Esophagus muscularis mucosa (tissue), 4 donors: Measurements from ENCODE around the gene ALG1. TPM values are rescaled to one million over a fixed set of nuclear protein-coding genes. Genes with fewer than 3 reads are reported as not detected.

ENCODE experiments used
- DNase-seq: peaks from one replicate; pipeline ENCODE4 v3.0.0-alpha.2; 2017; ENCODE audit errors: extremely low spot score
- H3K27ac ChIP-seq, 4 donors: fragments of 200-600 bp; sonication (generic); replicated peaks in 1 of 4; 1 replicate in 3 of 4; 2 replicates in 1 of 4; pipeline ENCODE4 v1.5.1; 2016 to 2019; ENCODE audit warnings: mild to moderate bottlenecking in 1 of 4
- H3K27me3 ChIP-seq, 4 donors: fragments of 200-600 bp; sonication (generic); one replicate each; pipeline versions ENCODE4 v1.5.1 to v1.6.0; 2016 to 2019
- H3K36me3 ChIP-seq, 4 donors: fragments of 200-600 bp; sonication (generic); one replicate each; pipeline ENCODE4 v1.5.1; 2016 to 2019
- H3K4me1 ChIP-seq, 4 donors: fragments of 200-600 bp; sonication (generic); one replicate each; pipeline ENCODE4 v1.5.1; 2016 to 2019
- H3K4me3 ChIP-seq, 4 donors: fragments of 200-600 bp; sonication (generic); 1 replicate in 2 of 4; 2 replicates in 2 of 4; pipeline ENCODE4 v1.5.1; 2016 to 2019; ENCODE audit warnings: mild to moderate bottlenecking in 4 of 4, moderate library complexity in 1 of 4
- H3K9me3 ChIP-seq, 4 donors: fragments of 200-600 bp; sonication (generic); 1 replicate in 3 of 4; 2 replicates in 1 of 4; pipeline ENCODE4 v1.5.1; 2016 to 2019
- EP300 ChIP-seq: sonication (generic); formaldehyde crosslinking; IDR thresholded peaks from one replicate; pipeline ENCODE4 v1.6.1; 2017; ENCODE audit warnings: antibody characterized with exemption
- POLR2A ChIP-seq: fragments of 450-650 bp; IDR thresholded peaks from one replicate; pipeline ENCODE4 v1.6.1; 2017; ENCODE audit warnings: antibody characterized with exemption, moderate library complexity, mild to moderate bottlenecking, low read depth
- POLR2AphosphoS5 ChIP-seq, 2 donors: sonication (generic); formaldehyde crosslinking; IDR thresholded peaks; one replicate each; pipeline ENCODE4 v1.6.1; 2017; ENCODE audit warnings: antibody characterized with exemption in 2 of 2
- WGBS: methylation state at CpG from one replicate; pipeline ENCODE4 v1.1.5; 2018; 5-methylcytosine and 5-hydroxymethylcytosine counted together
- intact Hi-C: fragments of 100-400 bp; cut with DNase I; formaldehyde crosslinking; loops from one replicate; pipeline ENCODE4 v1.15.1; 2023
- total RNA-seq, 4 donors: library from RNA; depleted of rRNA; stranded (reverse); fragments of >200 nt; gene quantifications; one replicate each; pipeline versions ENCODE4 v1.1.0 to v1.2.1, GENCODE V29; 2016
- TF ChIP-seq, protein P1 (sequence below), 3 experiments: fragments of 200-600 bp in 2 of 3; fragments of 450-650 bp in 1 of 3; sonication (generic) in 2 of 3; IDR thresholded peaks; one replicate each; pipeline ENCODE4 v1.5.1; 2017 to 2019; ENCODE audit warnings: antibody characterized with exemption in 3 of 3, mild to moderate bottlenecking in 2 of 3, moderate library complexity in 1 of 3

ALG1 gene
- total RNA-seq, 4 donors from 2014 or later, result 10.4 to 15.9 (median 12.2) TPM

DNA sequence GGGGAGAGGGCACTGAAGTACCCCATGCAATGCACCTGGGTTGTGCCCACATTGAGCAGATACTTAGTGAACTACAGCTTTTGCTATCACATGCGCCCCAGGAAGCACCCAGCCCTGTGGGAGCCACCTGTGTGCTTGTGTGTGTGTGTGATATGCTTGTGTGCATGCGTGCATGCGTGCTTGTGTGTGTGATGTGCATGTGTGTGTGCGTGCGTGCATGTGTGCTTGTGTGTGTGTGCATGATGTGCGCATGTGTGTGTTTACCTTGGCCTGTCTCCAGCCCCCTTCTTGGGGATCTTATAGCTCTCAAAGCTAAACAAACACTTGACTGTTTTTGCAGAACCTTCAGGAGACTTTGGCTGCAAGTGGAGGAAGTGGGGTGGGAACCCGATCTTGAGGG lies 6.7 kb upstream of the ALG1 start:
- intact Hi-C loops, result no loop called here
- TF ChIP-seq POLR2A, result no peak
- TF ChIP-seq EP300, result no peak
- TF ChIP-seq, protein P1, sequence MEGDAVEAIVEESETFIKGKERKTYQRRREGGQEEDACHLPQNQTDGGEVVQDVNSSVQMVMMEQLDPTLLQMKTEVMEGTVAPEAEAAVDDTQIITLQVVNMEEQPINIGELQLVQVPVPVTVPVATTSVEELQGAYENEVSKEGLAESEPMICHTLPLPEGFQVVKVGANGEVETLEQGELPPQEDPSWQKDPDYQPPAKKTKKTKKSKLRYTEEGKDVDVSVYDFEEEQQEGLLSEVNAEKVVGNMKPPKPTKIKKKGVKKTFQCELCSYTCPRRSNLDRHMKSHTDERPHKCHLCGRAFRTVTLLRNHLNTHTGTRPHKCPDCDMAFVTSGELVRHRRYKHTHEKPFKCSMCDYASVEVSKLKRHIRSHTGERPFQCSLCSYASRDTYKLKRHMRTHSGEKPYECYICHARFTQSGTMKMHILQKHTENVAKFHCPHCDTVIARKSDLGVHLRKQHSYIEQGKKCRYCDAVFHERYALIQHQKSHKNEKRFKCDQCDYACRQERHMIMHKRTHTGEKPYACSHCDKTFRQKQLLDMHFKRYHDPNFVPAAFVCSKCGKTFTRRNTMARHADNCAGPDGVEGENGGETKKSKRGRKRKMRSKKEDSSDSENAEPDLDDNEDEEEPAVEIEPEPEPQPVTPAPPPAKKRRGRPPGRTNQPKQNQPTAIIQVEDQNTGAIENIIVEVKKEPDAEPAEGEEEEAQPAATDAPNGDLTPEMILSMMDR (IDR thresholded peaks at IDR 0.05), result no peak
- no peak for TF ChIP-seq POLR2AphosphoS5 (IDR thresholded peaks at IDR 0.05)
- H3K27ac ChIP-seq, result no peak overlapping the region
- H3K4me3 ChIP-seq, result no peak overlapping the region
- no peak for DNase-seq
- 68% methylated on average over 7 of the region's 7 CpGs for WGBS
- H3K9me3 ChIP-seq, result no peaks in the 10 kb centered on the region
- H3K36me3 ChIP-seq, result no peaks in the 10 kb centered on the region
- H3K4me1 ChIP-seq, result no peaks in the 10 kb centered on the region
- H3K27me3 ChIP-seq, result peaks cover 0 to 7% (median 0%) of the 10 kb centered on the region in 4 donors

DNA sequence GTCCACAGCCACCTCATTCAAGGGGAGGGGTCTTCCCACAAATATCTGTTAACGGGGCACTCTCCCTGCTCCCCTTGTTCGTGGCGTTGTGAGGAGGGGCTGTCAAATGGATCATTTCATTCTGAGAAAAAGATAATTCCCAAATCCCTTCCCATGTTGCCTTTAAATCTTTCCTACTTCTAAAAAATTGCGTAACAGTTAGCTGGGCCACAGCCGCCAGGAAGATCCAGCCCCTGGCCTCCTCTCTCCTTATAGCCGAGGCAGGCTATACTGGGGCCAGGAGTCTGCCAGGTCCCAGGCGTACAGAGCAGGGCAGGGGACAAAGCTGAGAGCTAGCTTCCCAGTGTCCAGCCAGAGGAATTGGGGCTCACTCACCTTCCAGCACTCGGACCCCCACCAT lies 6.3 kb upstream of the ALG1 start:
- Histone ChIP-seq H3K4me3 (no peak overlapping the region), H3K36me3 (no peaks in the 10 kb centered on the region), H3K4me1 (no peaks in the 10 kb centered on the region), H3K9me3 (no peaks in the 10 kb centered on the region), H3K27ac (no peak overlapping the region), H3K27me3 (peaks cover 0 to 3% (median 0%) of the 10 kb centered on the region in 4 donors)
- no peak for DNase-seq
- intact Hi-C loops, result no loop called here
- TF ChIP-seq POLR2A, result no peak
- 60% methylated on average over 5 of the region's 8 CpGs for WGBS

DNA sequence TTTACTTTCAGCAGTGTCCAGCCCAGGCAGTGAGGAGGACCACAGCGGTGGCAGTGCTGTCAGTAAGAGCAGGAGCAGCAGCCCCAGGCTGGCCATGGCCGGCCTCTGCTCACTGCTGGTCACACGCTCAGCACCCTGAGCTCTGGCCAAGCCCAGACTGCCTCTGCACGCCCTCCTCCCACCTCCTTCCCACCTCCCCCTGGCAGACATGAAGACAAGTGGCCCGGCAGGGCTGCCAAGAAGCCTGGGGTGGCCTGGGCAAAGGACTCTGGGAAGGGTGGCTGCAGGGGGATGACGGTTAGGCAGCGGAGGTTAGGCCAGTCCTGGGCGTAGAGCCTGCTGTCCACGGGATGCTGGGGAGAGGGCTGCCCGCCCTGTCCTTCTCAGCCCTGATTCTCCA lies 5.8 kb upstream of the ALG1 start, which contains the start of gene C16orf89:
Gene C16orf89 (minus strand): TSS at position 144 of the 400 bp plus-strand sequence. CDS start 48 bp downstream, at position 96.
- no peaks in the 10 kb centered on the region for H3K36me3 ChIP-seq
- H3K4me1 ChIP-seq, result peaks cover 0 to under 1% (median 0%) of the 10 kb centered on the region in 4 donors
- no peaks in the 10 kb centered on the region for H3K27me3 ChIP-seq
- H3K9me3 ChIP-seq, result no peaks in the 10 kb centered on the region
- intact Hi-C loops, result no loop called here
- no peak within 1 kb of the TSS for H3K27ac ChIP-seq
- WGBS, result 37% methylated on average over 8 of the region's 10 CpGs
- H3K4me3 ChIP-seq, result no peak within 1 kb of the TSS
- TF ChIP-seq POLR2A (no peak), EP300 (no peak), POLR2AphosphoS5 (IDR thresholded peaks at IDR 0.05) (no peak)
- TF ChIP-seq, protein P1 (IDR thresholded peaks at IDR 0.05), result no peak
- DNase-seq, result no peak

DNA sequence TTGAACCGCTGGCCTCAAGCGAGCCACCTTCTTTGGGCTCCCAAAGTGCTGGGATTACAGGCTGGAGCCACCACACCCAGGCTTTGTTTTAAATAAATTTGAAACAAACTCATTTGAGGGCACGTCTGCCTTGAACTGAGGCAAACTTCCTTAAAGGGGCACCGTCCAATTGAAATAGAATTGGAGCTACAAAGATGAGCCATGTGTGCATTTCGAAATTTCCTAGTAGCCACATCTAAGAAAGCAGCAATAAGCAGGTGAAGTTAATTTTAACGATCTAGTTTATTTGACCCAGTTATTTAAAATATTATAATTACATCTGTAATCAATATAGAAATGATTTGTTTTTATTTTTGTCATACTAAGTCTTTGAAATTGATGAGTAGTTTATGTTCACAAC lies 5.1 kb upstream of the ALG1 start:
- H3K9me3 ChIP-seq, result no peaks in the 10 kb centered on the region
- DNase-seq, result no peak
- 73% methylated on average over 6 of the region's 6 CpGs for WGBS
- no peaks in the 10 kb centered on the region for H3K27me3 ChIP-seq
- no peak overlapping the region for H3K27ac ChIP-seq
- TF ChIP-seq, protein P1 (IDR thresholded peaks at IDR 0.05), result no peak
- TF ChIP-seq POLR2A, result no peak
- TF ChIP-seq POLR2AphosphoS5 (IDR thresholded peaks at IDR 0.05), result no peak
- intact Hi-C loops, result no loop called here
- H3K4me3 ChIP-seq, result no peak overlapping the region
- H3K36me3 ChIP-seq, result no peaks in the 10 kb centered on the region
- H3K4me1 ChIP-seq, result peaks cover 5 to 8% (median 6%) of the 10 kb centered on the region in 4 donors

DNA sequence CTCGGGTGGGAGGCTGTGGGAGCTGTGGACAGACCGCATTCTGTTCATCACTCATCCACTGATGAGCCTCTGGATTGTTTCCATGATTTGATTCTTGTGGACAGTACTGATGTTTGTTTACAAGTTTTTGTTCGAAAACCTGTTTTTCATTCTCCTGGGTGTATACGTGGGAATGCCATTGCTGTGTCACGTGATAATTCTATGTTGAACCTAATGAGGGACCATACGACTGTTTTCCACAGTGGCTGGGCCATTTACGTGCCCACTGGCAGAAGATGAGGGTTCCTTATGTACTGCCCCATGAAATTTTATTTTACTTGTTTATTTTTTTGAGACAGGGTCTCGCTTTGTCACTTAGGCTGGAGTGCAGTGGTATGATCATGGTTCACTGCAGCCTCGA lies 2.6 kb upstream of the ALG1 start:
- Histone ChIP-seq H3K4me1 (peaks cover 5 to 23% (median 17%) of the 10 kb centered on the region in 4 donors), H3K27ac (no peak overlapping the region), H3K36me3 (peaks cover 0 to 7% (median under 1%) of the 10 kb centered on the region in 4 donors), H3K9me3 (no peaks in the 10 kb centered on the region), H3K4me3 (no peak overlapping the region), H3K27me3 (no peaks in the 10 kb centered on the region)
- TF ChIP-seq POLR2AphosphoS5 (IDR thresholded peaks at IDR 0.05), result no peak
- intact Hi-C loops, result no loop called here
- DNase-seq, result no peak
- WGBS, result 87% methylated on average over 9 of the region's 9 CpGs

DNA sequence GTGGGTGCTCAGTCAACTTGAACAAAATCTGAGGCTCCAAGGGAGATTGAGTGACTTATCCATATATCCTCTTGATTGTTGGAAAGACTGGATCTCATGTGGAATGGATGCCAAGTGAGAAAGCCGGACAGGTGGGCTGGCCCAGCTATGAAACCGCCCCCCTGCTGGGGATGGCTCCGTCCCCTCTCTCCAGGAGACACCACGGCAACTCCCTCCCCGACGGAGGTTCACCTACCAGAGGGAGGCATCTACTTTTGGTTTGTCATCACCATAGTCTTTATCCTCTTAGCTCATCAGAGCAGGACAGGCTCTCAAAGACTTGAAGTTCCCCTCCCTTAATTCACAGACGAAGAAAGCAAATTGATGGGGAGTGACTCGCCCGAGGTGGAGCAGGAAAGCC lies 1.8 kb upstream of the ALG1 start:
- Histone ChIP-seq H3K27ac (no peak overlapping the region), H3K4me3 (no peak overlapping the region), H3K27me3 (no peaks in the 10 kb centered on the region), H3K9me3 (no peaks in the 10 kb centered on the region), H3K36me3 (peaks cover 0 to 15% (median 7%) of the 10 kb centered on the region in 4 donors), H3K4me1 (peaks cover 5 to 23% (median 17%) of the 10 kb centered on the region in 4 donors)
- 86% methylated on average over 9 of the region's 9 CpGs for WGBS
- intact Hi-C loops, result loop anchor here (10.0 kb wide), 1 partner anchor 105 kb away; no protein-coding TSS in a partner anchor
- no peak for DNase-seq
- TF ChIP-seq EP300 (no peak), POLR2A (no peak), POLR2AphosphoS5 (IDR thresholded peaks at IDR 0.05) (no peak)
- TF ChIP-seq, protein P1 (IDR thresholded peaks at IDR 0.05), result no peak
